Uterus (tissue), 2 donors: ENCODE results near the gene RPA4.
"Not testable (repeated sequence)": the region's sequence is repeated elsewhere in the genome, so short reads cannot be mapped to it uniquely, and the experiment has no call there.

ENCODE experiments used
- CTCF ChIP-seq, 4 experiments: fragments of 200-600 bp in 2 of 4; fragments of 450-650 bp in 2 of 4; sonication (generic) in 2 of 4; IDR thresholded peaks; one replicate each; pipeline ENCODE4 v1.5.1; 2016 to 2019; ENCODE audit warnings: antibody characterized with exemption in 4 of 4, mild to moderate bottlenecking in 2 of 4, moderate library complexity in 1 of 4
- POLR2A ChIP-seq, 2 donors: fragments of 450-650 bp; IDR thresholded peaks; one replicate each; pipeline ENCODE4 v1.6.1; 2016; ENCODE audit warnings: antibody characterized with exemption in 2 of 2, mild to moderate bottlenecking in 1 of 2, moderate library complexity in 1 of 2

DNA sequence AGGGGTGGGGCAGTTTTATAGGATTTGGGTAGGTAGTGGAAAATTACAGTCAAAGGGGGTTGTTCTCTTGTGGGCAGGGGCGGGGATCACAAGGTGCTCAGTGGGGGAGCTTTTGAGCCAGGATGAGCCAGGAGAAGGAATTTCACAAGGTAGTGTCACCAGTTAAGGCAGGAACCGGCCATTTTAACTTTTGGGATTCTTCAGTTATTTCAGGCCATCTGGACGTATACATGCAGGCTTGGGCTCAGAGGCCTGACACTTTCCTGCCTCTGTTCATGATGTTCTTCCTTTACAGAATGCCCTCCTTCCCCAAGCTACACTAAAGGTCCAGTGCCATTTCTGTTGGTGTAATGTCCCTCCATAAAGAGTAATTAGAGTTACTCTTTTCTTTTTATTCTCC lies 41.8 kb upstream of the RPA4 start:
- TF ChIP-seq CTCF, POLR2A (IDR thresholded peaks at IDR 0.05): not testable (repeated sequence)
